Adrenal gland (tissue), 12 donors: ENCODE measurements around the gene PARD3B. TPM values are rescaled to one million over a fixed set of nuclear protein-coding genes. Genes with fewer than 3 reads are reported as not detected.

ENCODE experiments used
- DNase-seq, 7 donors: peaks; one replicate each; pipeline ENCODE4 v3.0.0-alpha.2; 2019 to 2020
- H3K27ac ChIP-seq, 5 donors: fragments of 200-600 bp; sonication (generic) in 4 of 5; 1 replicate in 3 of 5; 2 replicates in 2 of 5; pipeline versions ENCODE4 v1.5.1 to v1.8.0; 2016 to 2020; ENCODE audit warnings: mild to moderate bottlenecking in 1 of 5
- H3K27me3 ChIP-seq: fragments of 200-600 bp; 2 replicates; pipeline ENCODE4 v1.8.0; 2021
- H3K36me3 ChIP-seq, 2 donors: fragments of 200-600 bp; replicated peaks in 1 of 2; 1 replicate in 1 of 2; 2 replicates in 1 of 2; pipeline versions ENCODE4 v1.5.1 to v1.8.0; 2018 to 2022
- H3K4me1 ChIP-seq, 2 donors: fragments of 200-600 bp; replicated peaks in 1 of 2; 1 replicate in 1 of 2; 2 replicates in 1 of 2; pipeline versions ENCODE4 v1.5.1 to v1.8.0; 2018 to 2021
- H3K4me3 ChIP-seq, 4 donors: fragments of 200-600 bp; sonication (generic) in 3 of 4; one replicate each; pipeline ENCODE4 v1.5.1; 2016 to 2018
- H3K9me3 ChIP-seq, 3 donors: fragments of 200-600 bp; sonication (generic) in 1 of 3; replicated peaks in 1 of 3; 1 replicate in 2 of 3; 2 replicates in 1 of 3; pipeline versions ENCODE4 v1.5.1 to v1.8.0; 2016 to 2021
- CTCF ChIP-seq, 6 experiments: fragments of 450-650 bp in 4 of 6; fragments of 200-600 bp in 2 of 6; sonication (generic) in 1 of 6; IDR thresholded peaks; 1 replicate in 5 of 6; 2 replicates in 1 of 6; pipeline versions ENCODE4 v1.5.1 to v1.8.0; 2016 to 2021; ENCODE audit warnings: antibody characterized with exemption in 6 of 6, mild to moderate bottlenecking in 2 of 6, moderate library complexity in 1 of 6
- POLR2A ChIP-seq, 2 donors: fragments of 450-650 bp; IDR thresholded peaks; one replicate each; pipeline ENCODE4 v1.6.1; 2017; ENCODE audit warnings: antibody characterized with exemption in 2 of 2, mild to moderate bottlenecking in 2 of 2, moderate library complexity in 1 of 2
- WGBS, 4 donors: extraction: QIAGEN DNeasy Blood & Tissue Kit in 2 of 4; methylation state at CpG; one replicate each; pipeline versions ENCODE4 v1.1.5 to v1.1.7; 2013 to 2017; 5-methylcytosine and 5-hydroxymethylcytosine counted together
- intact Hi-C, 2 donors: fragments of 100-400 bp; cut with DNase I; formaldehyde crosslinking; loops; one replicate each; pipeline versions ENCODE4 v1.14.1 to v1.15.0; 2022 to 2023
- polyA plus RNA-seq, 3 donors: library from polyadenylated mRNA; stranded (reverse); fragments of 200-250 nt in 2 of 3; fragments of 350-450 nt in 1 of 3; fragmentation: Illumina TruSeq in 1 of 3; extraction: RNeasy Lipid Tissue Mini Kit (QIAGEN cat#74804) in 1 of 3; gene quantifications; one replicate each; pipeline ENCODE4 v1.2.3, GENCODE V29; 2013 to 2014
- total RNA-seq, 9 donors: library from RNA; depleted of rRNA in 4 of 9; stranded (reverse); fragments of >200 nt in 4 of 9; fragments of 120-200 nt in 1 of 9; fragmentation: NEBNext Ultra II Directional in 1 of 9; extraction: Animal tissue kit (Norgen Biotek cat#: 25700) in 1 of 9; gene quantifications; one replicate each; pipeline versions ENCODE4 v1.1.0 to v1.2.4, GENCODE V29; 2013 to 2023
- donor health status: healthy with polysubstance abuse.
- donor health status: Bipolar disorder and iron deficiency.
- donor health status: DM: yes; HTN: yes; CAD: no.
- donor health status: DM: no; HTN: no; CAD: no.
- donor health status: DM: no; HTN: no; CAD: no.
- donor health status: DM: yes; HTN: yes; CAD: no.

PARD3B gene
- total and polyA plus RNA-seq, 12 donors: 1.9 to 20.4 (median 9.5) TPM

DNA sequence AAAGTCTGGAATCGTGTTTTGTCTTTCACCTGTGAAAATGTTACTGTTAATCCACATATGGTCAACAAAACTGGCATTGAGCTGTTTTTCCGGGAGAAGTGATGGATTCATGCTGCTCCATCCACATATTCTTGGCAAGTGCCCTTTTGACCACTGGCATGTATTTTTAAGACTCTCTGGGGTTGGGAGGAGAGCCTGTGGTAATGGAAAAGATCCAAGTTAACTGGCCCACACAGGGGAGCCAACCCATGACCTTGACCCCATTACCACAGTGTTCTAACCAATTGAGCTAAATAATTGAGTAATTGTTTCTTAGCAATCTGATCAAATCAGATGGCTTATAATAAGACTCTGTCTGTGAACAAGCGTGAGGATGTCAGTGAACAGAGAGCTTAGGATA, 840.8 kb downstream of the PARD3B start:
- DNase-seq: no peak
- 64 to 76% (median 70%) methylated on average over 3 of the region's 3 CpGs for WGBS, 4 donors
- TF ChIP-seq CTCF (IDR thresholded peaks at IDR 0.05) (no peak), POLR2A (IDR thresholded peaks at IDR 0.05) (no peak)
- H3K4me1 ChIP-seq: peaks cover 0 to 6% of the 10 kb centered on the region in 2 donors
- no peak overlapping the region for H3K27ac ChIP-seq
- H3K9me3 ChIP-seq: no peaks in the 10 kb centered on the region
- intact Hi-C loops: no loop called here
- no peak overlapping the region for H3K4me3 ChIP-seq
- no peaks in the 10 kb centered on the region for H3K36me3 ChIP-seq
- H3K27me3 ChIP-seq: no peaks in the 10 kb centered on the region

DNA sequence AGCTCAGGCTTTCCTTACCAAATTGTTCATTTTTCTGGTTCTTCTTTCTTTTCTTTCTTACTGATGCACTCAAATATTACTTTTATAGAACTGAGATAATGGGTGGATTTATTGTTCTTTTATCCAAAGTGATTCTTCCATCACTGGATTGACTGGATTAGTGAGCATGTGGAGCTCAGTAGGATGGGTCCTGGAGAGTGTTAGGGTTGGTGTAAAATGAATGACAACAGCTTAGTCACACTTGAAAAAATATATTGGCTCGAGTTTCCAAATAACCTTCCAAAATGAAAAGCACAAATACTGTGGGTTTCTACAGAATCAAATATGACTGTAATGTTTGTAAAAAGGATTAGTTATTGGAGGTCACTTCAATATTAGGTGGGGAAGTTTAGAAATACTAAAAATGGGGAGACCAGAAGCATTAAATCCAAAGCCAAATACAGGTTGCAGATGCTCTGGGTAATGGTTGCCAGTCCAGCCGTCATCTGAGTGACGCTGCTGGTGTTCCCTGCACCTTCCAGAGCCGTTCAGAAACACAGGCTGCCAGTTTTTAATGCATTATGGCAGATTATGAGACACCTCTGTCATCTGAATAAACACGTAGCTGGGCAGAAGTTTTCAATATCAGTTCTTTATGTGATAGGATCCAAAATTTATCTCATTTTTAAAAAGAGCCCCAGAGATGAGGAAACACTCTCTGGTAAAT, 842.2 kb downstream of the PARD3B start:
- TF ChIP-seq POLR2A (IDR thresholded peaks at IDR 0.05) (no peak), CTCF (IDR thresholded peaks at IDR 0.05) (no peak)
- Histone ChIP-seq H3K27me3 (no peaks in the 10 kb centered on the region), H3K9me3 (no peaks in the 10 kb centered on the region), H3K4me3 (no peak overlapping the region), H3K27ac (no peak overlapping the region), H3K36me3 (no peaks in the 10 kb centered on the region), H3K4me1 (peaks cover 0 to 6% of the 10 kb centered on the region in 2 donors)
- peak in 1 of 7 donors; percentile 64 for DNase-seq
- WGBS, 4 donors: 77 to 89% (median 85%) methylated on average over 5 of the region's 5 CpGs
- intact Hi-C loops: no loop called here

GRCh38 chr2:205390866-205391265, 845.6 kb downstream of the PARD3B start:
- Histone ChIP-seq H3K9me3 (no peaks in the 10 kb centered on the region), H3K36me3 (no peaks in the 10 kb centered on the region), H3K27me3 (no peaks in the 10 kb centered on the region), H3K27ac (no peak overlapping the region), H3K4me1 (peaks cover 0 to 4% of the 10 kb centered on the region in 2 donors), H3K4me3 (no peak overlapping the region)
- TF ChIP-seq POLR2A (IDR thresholded peaks at IDR 0.05) (no peak), CTCF (IDR thresholded peaks at IDR 0.05) (no peak)
- WGBS, 4 donors: 80 to 90% (median 84%) methylated on average over 4 of the region's 4 CpGs
- DNase-seq: no peak
- intact Hi-C loops: no loop called here

- WGBS, 4 donors: 93 to 96% (median 94%) methylated on average over 6 of the region's 6 CpGs
- TF ChIP-seq CTCF (IDR thresholded peaks at IDR 0.05) (no peak), POLR2A (IDR thresholded peaks at IDR 0.05) (no peak)
- intact Hi-C loops: no loop called here
- H3K9me3 ChIP-seq: no peaks in the 10 kb centered on the region
- H3K4me3 ChIP-seq: no peak overlapping the region
- no peaks in the 10 kb centered on the region for H3K27me3 ChIP-seq
- H3K27ac ChIP-seq: no peak overlapping the region
- no peak for DNase-seq
- H3K4me1 ChIP-seq: no peaks in the 10 kb centered on the region
- no peaks in the 10 kb centered on the region for H3K36me3 ChIP-seq
Observed at GRCh38 chr2:205401511-205401910, 856.2 kb downstream of the PARD3B start.
